Rectal smooth muscle tissue (tissue), 1 donor: Measurements from ENCODE around the gene FAM110D.
A peak's percentile ranks its signal among the peaks of the same experiment; 100 is the strongest.

Experiments used
- H3K27ac ChIP-seq: one replicate; pipeline ENCODE4 v1.7.0; 2013; ENCODE audit warnings: low read depth, low read length, inconsistent platforms
- H3K27me3 ChIP-seq: one replicate; pipeline ENCODE4 v1.7.0; 2013; ENCODE audit warnings: low read length; ENCODE audit not compliant: control insufficient read depth, insufficient read depth
- H3K36me3 ChIP-seq: one replicate; pipeline ENCODE4 v1.7.0; 2013; ENCODE audit warnings: low read length; ENCODE audit not compliant: control insufficient read depth, insufficient read depth
- H3K4me1 ChIP-seq: one replicate; pipeline ENCODE4 v1.7.0; 2013; ENCODE audit warnings: low read length; ENCODE audit not compliant: control insufficient read depth, insufficient read depth
- H3K4me3 ChIP-seq: one replicate; pipeline ENCODE4 v1.7.0; 2013; ENCODE audit warnings: low read length
- H3K9ac ChIP-seq: one replicate; pipeline ENCODE4 v1.7.0; 2013; ENCODE audit warnings: low read length

The FAM110D gene

GRCh38 chr1:26171084-26172072, 12.5 kb downstream of the FAM110D start, which contains the start of gene ZNF593OS:
Gene ZNF593OS, minus strand, starts transcription at chr1:26171832. Its CDS starts 171 bp downstream, at chr1:26171661.
- Histone ChIP-seq H3K27ac (no peak within 1 kb of the TSS), H3K4me3 (peak within 1 kb of the TSS; percentile 76), H3K4me1 (peaks cover 5% of the 10 kb centered on the region), H3K9ac (no peak within 1 kb of the TSS), H3K36me3 (no peaks in the 10 kb centered on the region), H3K27me3 (no peaks in the 10 kb centered on the region)

DNA sequence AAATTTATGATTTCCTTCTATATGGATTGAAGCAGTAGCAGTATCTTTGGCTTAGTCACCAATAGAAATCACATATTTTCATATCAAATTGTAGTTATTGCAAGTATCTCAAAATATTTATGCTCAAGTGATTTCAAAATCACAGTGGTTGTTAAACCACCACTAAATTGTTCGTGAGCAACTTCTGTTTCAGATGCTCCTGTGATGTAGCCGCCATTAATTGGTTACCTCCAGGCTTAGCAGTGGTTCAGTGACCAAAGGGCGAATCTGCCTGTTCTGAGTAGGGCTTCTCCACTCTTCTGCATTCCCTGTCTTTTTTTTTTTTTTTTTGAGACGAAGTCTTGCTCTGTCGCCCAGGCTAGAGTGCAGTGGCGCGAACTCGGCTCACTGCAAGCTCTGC, 16.5 kb downstream of the FAM110D start:
- Histone ChIP-seq H3K27me3 (no peaks in the 10 kb centered on the region), H3K27ac (no peak overlapping the region), H3K4me3 (no peak overlapping the region), H3K36me3 (no peaks in the 10 kb centered on the region), H3K4me1 (peaks cover 3% of the 10 kb centered on the region), H3K9ac (no peak overlapping the region)

DNA sequence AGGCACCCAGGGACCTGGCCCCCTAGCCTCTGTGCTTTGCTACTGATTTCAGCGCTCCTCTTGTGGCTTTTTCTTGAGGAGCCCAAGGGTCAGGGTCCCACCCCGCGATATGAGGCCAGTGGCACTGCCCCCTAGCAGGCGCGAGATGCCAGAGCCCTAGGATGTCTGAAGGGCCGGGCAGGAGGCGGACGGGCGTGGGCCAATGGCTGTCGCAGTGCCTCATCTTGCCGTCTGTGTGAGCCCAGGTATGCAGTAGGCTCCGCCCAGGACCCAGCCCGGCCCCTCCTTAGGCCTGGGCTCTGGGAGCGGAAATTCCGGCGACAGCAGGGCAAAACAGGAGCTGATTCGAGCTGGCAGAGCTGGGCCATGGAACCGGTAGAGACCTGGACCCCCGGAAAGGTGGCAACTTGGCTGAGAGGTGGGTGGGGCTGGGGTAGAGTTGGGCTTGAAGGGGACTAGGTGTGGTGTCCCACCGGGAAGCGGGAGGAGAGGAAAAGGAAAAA, 18.4 kb downstream of the FAM110D start, which contains the start of gene CNKSR1:
CNKSR1 (plus strand) TSS at position 310 of the 503 bp plus-strand sequence; CDS start at position 367, 57 bp downstream.
- Histone ChIP-seq H3K36me3 (no peaks in the 10 kb centered on the region), H3K4me3 (peak within 1 kb of the TSS; percentile 43), H3K27ac (no peak within 1 kb of the TSS), H3K27me3 (no peaks in the 10 kb centered on the region), H3K9ac (no peak within 1 kb of the TSS), H3K4me1 (no peaks in the 10 kb centered on the region)

GRCh38 chr1:26180010-26180506, 21.2 kb downstream of the FAM110D start:
- no peak overlapping the region for H3K27ac ChIP-seq

DNA sequence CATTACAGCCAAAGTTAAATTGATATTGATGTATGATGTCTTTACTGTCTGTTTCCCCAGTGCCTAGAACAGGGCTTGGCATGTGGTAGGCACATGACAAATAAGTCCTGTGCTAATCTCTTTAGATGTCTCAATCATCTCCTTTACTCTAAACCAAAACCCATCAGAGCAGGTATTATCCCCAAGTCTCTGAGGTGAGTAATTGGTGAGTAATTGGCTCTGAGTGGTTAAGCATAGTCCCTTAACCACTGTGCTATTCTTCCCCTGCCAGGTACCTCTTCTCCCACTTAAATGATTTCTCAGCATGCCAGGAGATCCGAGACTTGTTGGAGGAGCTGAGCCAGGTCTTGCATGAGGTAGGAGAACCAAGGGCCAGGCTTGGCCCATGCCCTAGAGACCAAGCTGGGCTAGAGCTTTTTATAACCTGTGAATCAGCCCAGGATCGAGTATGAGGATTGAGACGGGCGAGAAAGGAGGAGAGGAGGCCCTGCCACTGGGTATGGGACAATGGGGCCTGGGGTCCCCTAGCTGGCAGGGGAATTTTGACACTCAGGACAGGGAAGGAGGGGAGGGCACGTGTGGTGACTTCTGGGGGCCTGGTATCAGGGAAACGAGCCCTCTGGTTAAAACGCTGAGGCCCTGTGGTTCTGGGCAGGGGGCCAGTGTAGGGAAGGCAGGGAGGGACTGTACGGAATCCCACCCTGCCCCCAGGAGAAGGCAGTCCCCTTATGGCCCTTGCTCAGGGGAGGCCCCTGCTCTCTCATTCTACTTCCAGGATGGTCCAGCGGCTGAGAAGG, 22.9 kb downstream of the FAM110D start:
- Histone ChIP-seq H3K4me3 (no peak overlapping the region), H3K36me3 (no peaks in the 10 kb centered on the region), H3K4me1 (no peaks in the 10 kb centered on the region), H3K27me3 (no peaks in the 10 kb centered on the region), H3K27ac (no peak overlapping the region), H3K9ac (no peak overlapping the region)

More at GRCh38 chr1:26180010-26180506, 21.2 kb downstream of the FAM110D start:
- no peaks in the 10 kb centered on the region for H3K4me1 ChIP-seq
- H3K9ac ChIP-seq, result no peak overlapping the region
- H3K4me3 ChIP-seq, result no peak overlapping the region
- H3K36me3 ChIP-seq, result no peaks in the 10 kb centered on the region
- no peaks in the 10 kb centered on the region for H3K27me3 ChIP-seq

DNA sequence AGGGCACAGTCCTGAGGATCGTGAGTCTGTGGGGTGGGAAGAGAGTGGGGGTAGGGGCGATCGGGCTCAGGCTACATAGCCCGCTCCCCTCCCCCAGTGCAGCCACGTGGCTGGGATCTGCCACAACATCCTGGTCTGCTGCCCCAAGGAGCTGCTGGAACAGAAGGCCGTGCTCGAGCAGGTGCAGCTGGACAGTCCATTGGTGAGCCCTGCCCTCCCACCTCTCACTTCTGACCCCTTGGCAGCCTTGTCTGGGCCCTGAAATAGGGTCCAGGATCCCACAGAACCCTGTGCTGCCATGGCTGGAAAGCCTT, 23.5 kb downstream of the FAM110D start:
- Histone ChIP-seq H3K36me3 (no peaks in the 10 kb centered on the region), H3K27me3 (no peaks in the 10 kb centered on the region), H3K9ac (no peak overlapping the region), H3K27ac (no peak overlapping the region), H3K4me3 (no peak overlapping the region), H3K4me1 (no peaks in the 10 kb centered on the region)

DNA sequence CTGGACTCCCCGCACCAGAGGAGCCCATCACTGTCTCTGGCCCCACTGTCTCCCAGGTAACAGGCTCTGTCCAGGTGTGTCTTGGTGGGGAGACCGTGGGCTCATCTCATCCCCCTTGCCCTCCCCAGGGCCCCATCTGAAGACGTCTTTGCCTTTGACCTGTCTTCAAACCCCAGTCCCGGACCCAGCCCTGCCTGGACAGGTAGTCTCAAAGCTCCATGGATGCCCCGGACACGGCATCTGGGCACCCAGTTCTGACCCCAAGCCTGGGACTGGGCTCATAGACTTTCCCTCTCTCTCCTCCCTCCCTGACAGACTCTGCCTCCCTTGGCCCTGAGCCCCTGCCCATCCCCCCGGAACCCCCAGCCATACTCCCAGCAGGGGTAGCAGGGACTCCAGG, 25.2 kb downstream of the FAM110D start:
- Histone ChIP-seq H3K9ac (no peak overlapping the region), H3K4me1 (no peaks in the 10 kb centered on the region), H3K27me3 (no peaks in the 10 kb centered on the region), H3K4me3 (no peak overlapping the region), H3K27ac (no peak overlapping the region), H3K36me3 (no peaks in the 10 kb centered on the region)

DNA sequence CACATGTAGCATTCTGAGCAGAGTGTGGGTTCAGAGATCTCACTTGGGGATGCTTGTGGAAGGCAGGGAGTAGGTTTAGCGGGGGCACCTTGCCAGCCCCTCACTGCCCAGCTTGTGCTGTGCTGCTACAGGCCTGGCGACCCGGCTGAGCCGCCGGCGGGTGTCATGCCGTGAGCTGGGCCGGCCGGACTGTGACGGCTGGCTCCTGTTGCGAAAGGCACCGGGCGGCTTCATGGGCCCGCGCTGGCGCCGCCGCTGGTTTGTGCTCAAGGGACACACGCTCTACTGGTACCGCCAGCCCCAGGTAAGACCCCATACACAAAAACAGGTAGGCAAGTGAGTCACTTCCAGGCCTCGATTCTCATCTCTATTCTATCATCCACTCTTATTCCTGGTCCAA, 26.0 kb downstream of the FAM110D start:
- Histone ChIP-seq H3K4me1 (no peaks in the 10 kb centered on the region), H3K9ac (no peak overlapping the region), H3K4me3 (no peak overlapping the region), H3K27me3 (no peaks in the 10 kb centered on the region), H3K27ac (no peak overlapping the region), H3K36me3 (no peaks in the 10 kb centered on the region)

DNA sequence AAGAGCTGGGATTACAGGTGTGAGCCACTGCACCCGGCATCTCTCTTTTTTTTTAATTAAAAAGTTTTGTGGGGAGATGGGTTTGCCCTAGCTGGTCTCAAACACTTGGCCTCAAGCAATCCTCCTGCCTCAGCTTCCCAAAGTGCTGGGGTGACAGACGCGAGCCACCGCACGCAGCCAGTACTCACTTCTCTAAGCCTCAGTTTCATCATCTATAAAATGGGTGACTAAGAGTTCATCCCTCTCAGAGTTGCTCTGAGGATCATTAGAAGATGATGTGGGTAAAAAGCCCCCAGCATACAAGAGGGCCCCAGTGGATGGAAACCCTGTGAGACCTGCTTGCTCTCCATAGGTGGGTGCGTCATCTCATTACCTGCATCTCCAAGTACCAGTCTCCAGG, 29.0 kb downstream of the FAM110D start:
- Histone ChIP-seq H3K4me1 (no peaks in the 10 kb centered on the region), H3K9ac (no peak overlapping the region), H3K27ac (no peak overlapping the region), H3K36me3 (no peaks in the 10 kb centered on the region), H3K4me3 (no peak overlapping the region), H3K27me3 (no peaks in the 10 kb centered on the region)

- H3K9ac ChIP-seq, result no peak overlapping the region
- no peaks in the 10 kb centered on the region for H3K36me3 ChIP-seq
- H3K27me3 ChIP-seq, result no peaks in the 10 kb centered on the region
- no peak overlapping the region for H3K4me3 ChIP-seq
- H3K27ac ChIP-seq, result no peak overlapping the region
- H3K4me1 ChIP-seq, result no peaks in the 10 kb centered on the region
Observed at GRCh38 chr1:26188477-26188876, 29.6 kb downstream of the FAM110D start.

GRCh38 chr1:26189331-26189730, 30.5 kb downstream of the FAM110D start:
- Histone ChIP-seq H3K27me3 (no peaks in the 10 kb centered on the region), H3K36me3 (no peaks in the 10 kb centered on the region), H3K27ac (no peak overlapping the region), H3K4me3 (no peak overlapping the region), H3K4me1 (no peaks in the 10 kb centered on the region), H3K9ac (no peak overlapping the region)

DNA sequence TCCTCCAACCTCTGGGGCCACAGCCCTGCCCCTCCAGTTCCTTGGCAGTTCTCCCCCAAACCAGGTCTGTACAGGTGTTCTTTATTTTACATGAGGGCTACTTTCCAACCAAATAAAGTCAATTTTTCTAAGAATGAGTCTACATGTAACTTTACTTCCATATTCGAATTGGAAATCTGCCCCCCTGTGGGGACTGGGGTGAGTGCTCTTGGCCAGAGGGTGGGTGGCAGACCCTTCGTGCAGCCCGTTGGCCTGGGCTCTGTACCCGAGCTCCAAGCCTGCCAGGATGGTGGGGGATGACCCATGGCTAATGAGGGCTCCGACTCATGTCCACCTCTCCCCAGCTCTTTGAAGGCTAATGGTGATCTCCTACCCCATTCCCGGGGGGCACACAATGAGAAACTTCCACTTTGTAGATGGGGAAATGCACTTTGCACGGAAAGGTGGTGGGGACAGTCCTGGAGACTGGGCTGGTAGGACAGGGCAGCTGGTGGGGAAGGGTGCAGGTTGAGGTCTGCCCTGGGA, 30.9 kb downstream of the FAM110D start:
- H3K4me1 ChIP-seq, result no peaks in the 10 kb centered on the region
- H3K36me3 ChIP-seq, result no peaks in the 10 kb centered on the region
- no peak overlapping the region for H3K27ac ChIP-seq
- H3K27me3 ChIP-seq, result no peaks in the 10 kb centered on the region
- no peak overlapping the region for H3K9ac ChIP-seq
- no peak overlapping the region for H3K4me3 ChIP-seq
